GM23338 (cell line): Measurements from ENCODE around the gene TYW1.
"Not testable (repeated sequence)": the region's sequence is repeated elsewhere in the genome, so short reads cannot be mapped to it uniquely, and the experiment has no call there.

Source experiments
- CREB1 ChIP-seq: fragments of 250-450 bp; sonication (Bioruptor Pico); IDR thresholded peaks from 2 replicates; pipeline ENCODE4 v1.5.0; 2020; ENCODE audit warnings: low read depth, mild to moderate bottlenecking, moderate library complexity
- CTCF ChIP-seq, 2 experiments: fragments of 200-600 bp in 1 of 2; sonication (generic) in 1 of 2; conservative IDR thresholded peaks; 2 replicates each; pipeline versions ENCODE4 v1.5.1 to v1.6.1; 2016 to 2017; ENCODE audit warnings: antibody characterized with exemption in 2 of 2, low read depth in 2 of 2, mild to moderate bottlenecking in 2 of 2, moderate library complexity in 1 of 2
- EZH2 ChIP-seq: fragments of 200-600 bp; sonication (generic); IDR thresholded peaks from one replicate; pipeline ENCODE4 v1.8.0; 2017; ENCODE audit warnings: antibody characterized with exemption, mild to moderate bottlenecking, low read depth; ENCODE audit not compliant: unreplicated experiment
- POLR2AphosphoS5 ChIP-seq: IDR thresholded peaks from 2 replicates; pipeline ENCODE4 v1.6.1; 2016; ENCODE audit warnings: antibody characterized with exemption, low read depth

- TF ChIP-seq CTCF (conservative IDR thresholded peaks at IDR 0.05; ENCODE audit: low read depth in 2 of 2); EZH2; CREB1; POLR2AphosphoS5: not testable (repeated sequence)
Observed at GRCh38 chr7:67269916-67270315, 273.3 kb downstream of the TYW1 start.
